Uterus (tissue), 4 donors: ENCODE data around the gene GPR137. TPM values are rescaled to one million over a fixed set of nuclear protein-coding genes. Genes with fewer than 3 reads are reported as not detected.

Source experiments
- DNase-seq, 2 donors: peaks; one replicate each; pipeline ENCODE4 v3.0.0-alpha.2; 2019 to 2020
- H3K27ac ChIP-seq, 2 donors: fragments of 200-600 bp; sonication (generic); 1 replicate in 1 of 2; 2 replicates in 1 of 2; pipeline ENCODE4 v1.5.1; 2016 to 2018
- H3K27me3 ChIP-seq, 2 donors: fragments of 200-600 bp; sonication (generic); one replicate each; pipeline ENCODE4 v1.5.1; 2018 to 2019; ENCODE audit warnings: control low read depth in 1 of 2
- H3K36me3 ChIP-seq, 2 donors: fragments of 200-600 bp; sonication (generic); one replicate each; pipeline ENCODE4 v1.5.1; 2019; ENCODE audit warnings: control low read depth in 1 of 2
- H3K4me1 ChIP-seq, 2 donors: fragments of 200-600 bp; sonication (generic); one replicate each; pipeline ENCODE4 v1.5.1; 2018 to 2019; ENCODE audit warnings: control low read depth in 1 of 2
- H3K4me3 ChIP-seq, 2 donors: fragments of 200-600 bp; sonication (generic); 1 replicate in 1 of 2; 2 replicates in 1 of 2; pipeline ENCODE4 v1.5.1; 2018 to 2019; ENCODE audit warnings: mild to moderate bottlenecking in 1 of 2
- H3K9me3 ChIP-seq, 2 donors: fragments of 200-600 bp; sonication (generic); one replicate each; pipeline ENCODE4 v1.5.1; 2019; ENCODE audit warnings: control low read depth in 1 of 2
- CTCF ChIP-seq, 4 experiments: fragments of 200-600 bp in 2 of 4; fragments of 450-650 bp in 2 of 4; sonication (generic) in 2 of 4; IDR thresholded peaks; one replicate each; pipeline ENCODE4 v1.5.1; 2016 to 2019; ENCODE audit warnings: antibody characterized with exemption in 4 of 4, mild to moderate bottlenecking in 2 of 4, moderate library complexity in 1 of 4
- POLR2A ChIP-seq, 2 donors: fragments of 450-650 bp; IDR thresholded peaks; one replicate each; pipeline ENCODE4 v1.6.1; 2016; ENCODE audit warnings: antibody characterized with exemption in 2 of 2, mild to moderate bottlenecking in 1 of 2, moderate library complexity in 1 of 2
- intact Hi-C: fragments of 100-400 bp; cut with DNase I; formaldehyde crosslinking; loops from one replicate; pipeline ENCODE4 v1.15.1; 2023; ENCODE audit warnings: low total_unique reads
- total RNA-seq, 4 donors: library from RNA; depleted of rRNA in 3 of 4; stranded (reverse); fragments of >200 nt in 3 of 4; gene quantifications; one replicate each; pipeline versions ENCODE4 v1.1.0 to v1.2.4, GENCODE V29; 2014 to 2023
- donor health status: DM: yes; HTN: yes; CAD: no.

Gene GPR137
- total RNA-seq, 4 donors from 2014 or later = 0.51 to 32.3 (median 10.6) TPM

DNA sequence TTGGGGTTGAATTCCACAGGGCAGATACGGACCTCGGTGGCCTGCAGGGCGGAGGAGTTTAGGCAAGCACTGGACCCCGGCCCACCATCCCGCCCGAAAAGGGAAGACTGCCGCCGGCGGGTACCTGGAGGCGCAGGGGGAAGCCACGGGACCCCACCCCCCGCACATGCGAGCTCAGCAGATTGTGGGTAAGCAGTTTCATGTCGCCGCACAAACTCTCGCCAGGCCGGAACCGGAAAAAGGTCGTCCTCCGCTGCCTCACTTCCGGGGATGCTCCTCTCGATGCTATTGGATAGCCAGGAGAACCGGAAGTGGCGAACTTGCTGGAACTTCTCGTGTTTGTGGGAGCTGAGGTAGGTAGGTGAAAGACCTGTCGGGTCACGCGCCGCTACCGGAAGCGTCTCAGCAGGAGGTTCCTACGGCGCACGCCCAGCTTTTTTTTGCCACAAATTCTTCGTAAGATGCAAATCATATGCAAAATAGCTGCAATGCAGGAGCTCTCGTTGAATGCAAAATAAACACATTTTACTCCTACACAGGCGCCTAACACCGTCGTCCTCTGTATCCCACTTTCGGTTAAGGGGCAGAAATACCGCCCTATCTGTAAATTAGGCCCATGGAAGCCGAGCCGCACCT is 31.8 kb downstream of the GPR137 start, which contains the start of gene TRMT112:
Gene TRMT112 (minus strand): TSS at position 235 of the 636 bp plus-strand sequence. CDS start 33 bp downstream, at position 202.
- H3K36me3 ChIP-seq = no peaks in the 10 kb centered on the region
- DNase-seq = peak; percentile 95 to 98
- peak; percentile 70 to 85 for TF ChIP-seq POLR2A (IDR thresholded peaks at IDR 0.05)
- TF ChIP-seq CTCF (IDR thresholded peaks at IDR 0.05) = peak in 1 of 4 experiments; percentile 0
- no peaks in the 10 kb centered on the region for H3K4me1 ChIP-seq
- H3K4me3 ChIP-seq = peak within 1 kb of the TSS; percentile 74 to 75
- intact Hi-C loops = no loop called here
- H3K9me3 ChIP-seq = no peaks in the 10 kb centered on the region
- H3K27ac ChIP-seq = peak within 1 kb of the TSS; percentile 97 to 98
- no peaks in the 10 kb centered on the region for H3K27me3 ChIP-seq

DNA sequence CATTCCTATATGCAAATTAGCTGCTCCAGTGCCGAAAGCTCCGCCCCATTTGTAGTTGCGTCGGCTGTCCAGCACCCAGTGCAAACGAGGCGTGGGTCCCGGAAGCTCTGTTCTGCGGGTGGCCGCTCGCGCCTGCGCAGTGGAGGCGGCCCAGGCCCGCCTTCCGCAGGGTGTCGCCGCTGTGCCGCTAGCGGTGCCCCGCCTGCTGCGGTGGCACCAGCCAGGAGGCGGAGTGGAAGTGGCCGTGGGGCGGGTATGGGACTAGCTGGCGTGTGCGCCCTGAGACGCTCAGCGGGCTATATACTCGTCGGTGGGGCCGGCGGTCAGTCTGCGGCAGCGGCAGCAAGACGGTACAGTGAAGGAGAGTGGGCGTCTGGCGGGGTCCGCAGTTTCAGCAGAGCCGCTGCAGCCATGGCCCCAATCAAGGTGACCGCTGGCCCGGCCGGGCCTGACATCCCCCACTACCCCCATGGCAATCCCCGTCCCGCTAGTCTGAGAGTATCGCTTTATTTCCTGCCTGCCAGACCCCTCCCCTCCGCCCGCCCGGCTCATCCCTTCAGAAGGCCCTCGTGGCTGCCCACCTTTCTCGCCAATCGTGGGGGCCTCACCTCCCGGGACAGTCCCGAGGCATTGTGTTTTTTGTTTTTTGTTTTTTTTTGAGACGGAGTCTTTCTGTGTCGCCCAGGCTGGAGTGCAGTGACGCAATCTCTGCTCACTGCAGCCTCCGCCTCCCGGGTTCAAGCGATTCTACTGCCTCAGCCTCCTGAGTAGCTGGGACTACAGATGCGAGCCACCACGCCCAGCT is 32.5 kb downstream of the GPR137 start, which contains the start of gene PRDX5:
Gene PRDX5 (plus strand): TSS at position 161 of the 805 bp plus-strand sequence. CDS start 95 bp downstream, at position 256.
- TF ChIP-seq CTCF (IDR thresholded peaks at IDR 0.05) (peak; percentile 44 to 80 (median 54)), POLR2A (IDR thresholded peaks at IDR 0.05) (peak; percentile 79 to 94)
- no peaks in the 10 kb centered on the region for H3K36me3 ChIP-seq
- H3K27ac ChIP-seq = peak within 1 kb of the TSS; percentile 97 to 98
- intact Hi-C loops = no loop called here
- no peaks in the 10 kb centered on the region for H3K4me1 ChIP-seq
- DNase-seq = peak; percentile 94 to 97
- peak within 1 kb of the TSS; percentile 74 to 75 for H3K4me3 ChIP-seq
- no peaks in the 10 kb centered on the region for H3K9me3 ChIP-seq
- H3K27me3 ChIP-seq = no peaks in the 10 kb centered on the region

DNA sequence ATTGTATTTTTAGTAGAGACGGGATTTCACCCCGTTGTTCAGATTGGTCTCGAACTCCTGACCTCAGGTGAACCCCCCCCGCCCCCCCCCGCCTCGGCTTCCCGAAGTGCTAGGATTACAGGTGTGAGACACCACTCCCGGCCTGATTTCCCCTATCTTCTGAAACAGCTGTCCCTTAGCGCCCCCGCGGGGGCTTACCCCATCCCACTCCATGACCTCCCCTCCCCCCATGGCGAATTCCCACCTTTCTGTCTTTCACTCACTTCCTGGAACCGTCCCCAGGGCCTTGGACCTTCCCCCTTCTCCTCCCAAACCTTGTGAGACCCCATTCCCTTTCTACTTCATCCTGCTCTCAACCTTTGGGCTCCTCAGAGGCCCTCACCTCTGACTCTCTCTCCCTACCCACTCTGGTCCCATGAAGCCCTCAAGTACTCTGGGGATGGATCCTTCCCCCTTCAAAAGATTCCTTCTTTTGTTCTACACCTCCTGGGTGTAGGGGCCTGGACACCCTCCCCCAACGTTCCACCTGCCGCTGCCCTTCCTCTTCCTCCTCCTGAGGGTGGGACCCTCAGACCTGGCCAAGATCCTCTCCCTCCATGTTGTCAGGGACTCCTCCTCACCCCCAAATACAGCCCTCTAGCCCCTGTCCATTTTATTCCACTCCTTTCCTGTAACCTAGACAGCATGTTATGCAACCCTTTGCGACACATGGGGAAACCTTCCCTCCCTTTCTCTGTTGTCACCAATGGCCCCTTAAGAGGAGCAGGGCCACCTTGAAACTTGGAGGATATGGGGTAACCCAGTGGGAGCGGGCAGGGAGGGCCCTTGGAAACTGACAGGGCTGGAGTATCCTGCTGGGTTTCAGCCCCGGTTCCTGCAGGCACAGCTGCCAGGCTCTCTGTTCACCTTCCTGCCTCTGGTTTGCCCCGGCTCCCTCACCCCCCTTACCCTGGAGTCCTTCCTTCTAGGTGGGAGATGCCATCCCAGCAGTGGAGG is 33.4 kb downstream of the GPR137 start:
- Histone ChIP-seq H3K9me3 (no peaks in the 10 kb centered on the region), H3K27me3 (no peaks in the 10 kb centered on the region), H3K4me1 (no peaks in the 10 kb centered on the region), H3K36me3 (no peaks in the 10 kb centered on the region), H3K27ac (peak overlapping the region; percentile 97 to 98), H3K4me3 (peak overlapping the region; percentile 74 to 75)
- peak in 1 of 2 donors; percentile 46 for DNase-seq
- TF ChIP-seq CTCF (IDR thresholded peaks at IDR 0.05) (no peak), POLR2A (IDR thresholded peaks at IDR 0.05) (no peak)
- intact Hi-C loops = no loop called here

- Histone ChIP-seq H3K9me3 (no peaks in the 10 kb centered on the region), H3K4me1 (no peaks in the 10 kb centered on the region), H3K4me3 (no peak overlapping the region), H3K27ac (no peak overlapping the region), H3K36me3 (no peaks in the 10 kb centered on the region), H3K27me3 (no peaks in the 10 kb centered on the region)
- DNase-seq = no peak
- TF ChIP-seq CTCF (IDR thresholded peaks at IDR 0.05) (no peak), POLR2A (IDR thresholded peaks at IDR 0.05) (no peak)
- intact Hi-C loops = no loop called here
Observed at GRCh38 chr11:64320556-64320955, 34.9 kb downstream of the GPR137 start.
